Measurements from ENCODE around the gene CABP1.

DNA sequence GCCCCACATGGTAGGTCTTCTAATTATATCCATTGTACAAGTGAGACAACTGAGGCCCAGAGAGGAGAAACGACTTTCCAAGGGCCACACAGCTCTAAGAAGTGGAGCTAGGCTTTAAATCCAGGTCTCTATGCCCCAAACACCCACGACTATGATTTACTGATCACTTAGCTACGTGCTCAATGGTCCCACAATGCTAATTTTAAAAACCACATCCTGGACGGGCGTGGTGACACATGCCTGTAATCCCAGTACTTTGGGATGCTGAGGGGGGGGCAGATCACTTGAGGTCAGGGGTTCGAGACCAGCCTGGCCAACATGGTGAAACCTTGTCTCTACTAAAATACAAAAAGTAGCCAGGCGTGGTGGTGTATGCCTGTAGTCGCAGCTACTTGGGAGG, 38.1 kb downstream of the CABP1 start:
- TF ChIP-seq POLR2A (IDR thresholded peaks at IDR 0.05) (no peak), EP300 (IDR thresholded peaks at IDR 0.05) (no peak)
- TF ChIP-seq, protein P1, sequence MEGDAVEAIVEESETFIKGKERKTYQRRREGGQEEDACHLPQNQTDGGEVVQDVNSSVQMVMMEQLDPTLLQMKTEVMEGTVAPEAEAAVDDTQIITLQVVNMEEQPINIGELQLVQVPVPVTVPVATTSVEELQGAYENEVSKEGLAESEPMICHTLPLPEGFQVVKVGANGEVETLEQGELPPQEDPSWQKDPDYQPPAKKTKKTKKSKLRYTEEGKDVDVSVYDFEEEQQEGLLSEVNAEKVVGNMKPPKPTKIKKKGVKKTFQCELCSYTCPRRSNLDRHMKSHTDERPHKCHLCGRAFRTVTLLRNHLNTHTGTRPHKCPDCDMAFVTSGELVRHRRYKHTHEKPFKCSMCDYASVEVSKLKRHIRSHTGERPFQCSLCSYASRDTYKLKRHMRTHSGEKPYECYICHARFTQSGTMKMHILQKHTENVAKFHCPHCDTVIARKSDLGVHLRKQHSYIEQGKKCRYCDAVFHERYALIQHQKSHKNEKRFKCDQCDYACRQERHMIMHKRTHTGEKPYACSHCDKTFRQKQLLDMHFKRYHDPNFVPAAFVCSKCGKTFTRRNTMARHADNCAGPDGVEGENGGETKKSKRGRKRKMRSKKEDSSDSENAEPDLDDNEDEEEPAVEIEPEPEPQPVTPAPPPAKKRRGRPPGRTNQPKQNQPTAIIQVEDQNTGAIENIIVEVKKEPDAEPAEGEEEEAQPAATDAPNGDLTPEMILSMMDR (IDR thresholded peaks at IDR 0.05): no peak
